WTC11 (cell line): ENCODE data around the gene NTN3. TPM values are rescaled to one million over a fixed set of nuclear protein-coding genes. Genes with fewer than 3 reads are reported as not detected.

ENCODE experiments used
- ATAC-seq: fragments of 200-7000 bp; cut with Tn5 transposase; 2 replicates; pipeline ENCODE4 v1.10.0; 2021; ENCODE audit warnings: mild to moderate bottlenecking, moderate library complexity
- CTCF ChIA-PET: fragments of 300-600 bp; sonication (Branson Sonifier 250); formaldehyde crosslinking; loops from one replicate; lab custom pipeline; 2021; ENCODE audit warnings: antibody characterized with exemption; lab: Charles Lee
- POLR2A ChIA-PET: fragments of 350-600 bp; sonication (Branson Sonifier 250); formaldehyde crosslinking; loops from one replicate; lab custom pipeline; 2021; ENCODE audit warnings: antibody characterized with exemption; lab: Charles Lee
- DNase-seq: peaks from one replicate; pipeline ENCODE4 v3.0.0; 2021; ENCODE audit warnings: low spot score
- H3K27ac Mint-ChIP-seq: 2 replicates; pipeline ENCODE4 v1.8.0; 2021; ENCODE audit warnings: mixed read lengths
- H3K27me3 Mint-ChIP-seq: 2 replicates; pipeline ENCODE4 v1.8.0; 2021; ENCODE audit warnings: low read depth, mild to moderate bottlenecking, moderate library complexity, mixed read lengths
- H3K36me3 Mint-ChIP-seq: 2 replicates; pipeline ENCODE4 v1.8.0; 2021; ENCODE audit warnings: mixed read lengths
- H3K4me1 Mint-ChIP-seq: 2 replicates; pipeline ENCODE4 v1.8.0; 2022; ENCODE audit warnings: mixed read lengths
- H3K4me3 Mint-ChIP-seq: 2 replicates; pipeline ENCODE4 v1.8.0; 2021; ENCODE audit warnings: mild to moderate bottlenecking, moderate library complexity, mixed read lengths
- H3K9me3 Mint-ChIP-seq: 2 replicates; pipeline ENCODE4 v1.8.0; 2021; ENCODE audit warnings: mixed read lengths
- ATF3 ChIP-seq: sonication (generic); formaldehyde crosslinking; conservative IDR thresholded peaks from 2 replicates; pipeline ENCODE4 v1.8.1; 2022; ENCODE audit warnings: mild to moderate bottlenecking, missing genetic modification reagents
- CREM ChIP-seq: sonication (generic); formaldehyde crosslinking; IDR thresholded peaks from 2 replicates; pipeline ENCODE4 v1.8.1; 2022; ENCODE audit warnings: mild to moderate bottlenecking, missing genetic modification reagents, moderate library complexity
- E2F4 ChIP-seq: sonication (generic); formaldehyde crosslinking; IDR thresholded peaks from 2 replicates; pipeline ENCODE4 v1.8.1; 2022; ENCODE audit warnings: low read depth, mild to moderate bottlenecking, moderate library complexity, missing genetic modification reagents, borderline replicate concordance
- EMX1 ChIP-seq: fragments of 250-450 bp; sonication (Bioruptor Pico); IDR thresholded peaks from 2 replicates; pipeline ENCODE4 v1.8.0; 2021; ENCODE audit warnings: mild to moderate bottlenecking
- FOXP1 ChIP-seq: sonication (generic); formaldehyde crosslinking; IDR thresholded peaks from 2 replicates; pipeline ENCODE4 v1.8.0; 2022; ENCODE audit warnings: missing genetic modification reagents, mild to moderate bottlenecking, moderate library complexity, borderline replicate concordance
- HMGA2 ChIP-seq: fragments of 250-450 bp; sonication (Bioruptor Pico); IDR thresholded peaks from 2 replicates; pipeline ENCODE4 v1.4.0; 2021; ENCODE audit warnings: mild to moderate bottlenecking, moderate library complexity
- JUN ChIP-seq: sonication (generic); formaldehyde crosslinking; IDR thresholded peaks from 2 replicates; pipeline ENCODE4 v1.8.0; 2023; ENCODE audit warnings: mild to moderate bottlenecking, missing genetic modification reagents
- KAT7 ChIP-seq: sonication (generic); formaldehyde crosslinking; IDR thresholded peaks from 2 replicates; pipeline ENCODE4 v1.8.1; 2023; ENCODE audit warnings: missing genetic modification reagents, mild to moderate bottlenecking, borderline replicate concordance
- MYBL2 ChIP-seq: sonication (generic); formaldehyde crosslinking; IDR thresholded peaks from 2 replicates; pipeline ENCODE4 v1.8.1; 2023; ENCODE audit warnings: mild to moderate bottlenecking, moderate library complexity, missing genetic modification reagents
- SMAD4 ChIP-seq: sonication (generic); formaldehyde crosslinking; IDR thresholded peaks from 2 replicates; pipeline ENCODE4 v1.8.0; 2022; ENCODE audit warnings: mild to moderate bottlenecking, missing genetic modification reagents
- TP53 ChIP-seq: sonication (generic); formaldehyde crosslinking; IDR thresholded peaks from 2 replicates; pipeline ENCODE4 v1.8.1; 2023; ENCODE audit warnings: mild to moderate bottlenecking, missing genetic modification reagents
- ZBTB21 ChIP-seq: sonication (generic); formaldehyde crosslinking; IDR thresholded peaks from 2 replicates; pipeline ENCODE4 v1.8.1; 2023; ENCODE audit warnings: mild to moderate bottlenecking, missing genetic modification reagents, borderline replicate concordance
- ZNF263 ChIP-seq: sonication (generic); formaldehyde crosslinking; IDR thresholded peaks from 2 replicates; pipeline ENCODE4 v1.8.1; 2022; ENCODE audit warnings: low read depth, mild to moderate bottlenecking, moderate library complexity, missing genetic modification reagents
- ZNF425 ChIP-seq: fragments of 250-450 bp; sonication (Bioruptor Pico); conservative IDR thresholded peaks from 2 replicates; pipeline ENCODE4 v1.9.0; 2021; ENCODE audit warnings: mild to moderate bottlenecking
- ZNF512 ChIP-seq: sonication (generic); formaldehyde crosslinking; IDR thresholded peaks from 2 replicates; pipeline ENCODE4 v1.8.1; 2022; ENCODE audit warnings: missing genetic modification reagents, borderline replicate concordance
- total RNA-seq: library from RNA; stranded (reverse); gene quantifications from 3 replicates; pipeline ENCODE4 v1.2.3, GENCODE V29; 2021
- TF ChIP-seq, protein P1 (sequence below): sonication (generic); formaldehyde crosslinking; IDR thresholded peaks from 2 replicates; pipeline ENCODE4 v1.8.1; 2023; ENCODE audit warnings: mild to moderate bottlenecking, moderate library complexity, missing genetic modification reagents
- TF ChIP-seq, protein P2 (sequence below): sonication (generic); formaldehyde crosslinking; IDR thresholded peaks from 2 replicates; pipeline ENCODE4 v1.8.0; 2022; ENCODE audit warnings: missing genetic modification reagents
- TF ChIP-seq, protein P3 (sequence below): sonication (generic); formaldehyde crosslinking; IDR thresholded peaks from 2 replicates; pipeline ENCODE4 v1.8.0; 2022; ENCODE audit warnings: mild to moderate bottlenecking, missing genetic modification reagents

NTN3 gene
- total RNA-seq, 1 experiment from 2014 or later = 0.92 TPM

DNA sequence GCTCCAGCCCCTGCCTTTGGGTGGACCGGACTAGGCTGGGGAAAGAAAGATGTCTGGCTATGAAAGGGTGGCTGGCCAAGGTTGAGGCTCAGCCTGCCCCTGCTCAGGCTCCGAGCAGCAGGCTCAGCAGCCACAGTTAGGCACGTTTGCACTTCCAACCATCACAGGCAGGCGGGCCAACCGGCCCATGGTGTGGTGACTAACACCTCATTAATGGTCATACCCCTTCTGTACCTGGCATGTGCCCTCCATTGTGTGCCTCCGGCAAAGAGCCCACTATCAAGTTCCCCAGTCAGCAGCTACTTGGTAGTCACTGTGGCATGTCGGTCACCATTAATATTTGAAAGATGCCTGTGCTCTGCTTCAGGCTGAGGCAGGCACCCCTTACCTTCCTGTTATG lies 10.6 kb downstream of the NTN3 start:
- ChIA-PET POLR2A (no interaction called here), CTCF (interaction anchor here (0.7 to 2.1 kb wide), 2 partner anchors 20 kb away, joined by 3 to 8 read pairs; no protein-coding TSS in a partner anchor)
- no peak for DNase-seq
- no peaks in the 10 kb centered on the region for H3K4me1 Mint-ChIP-seq
- H3K36me3 Mint-ChIP-seq = no peaks in the 10 kb centered on the region
- ATAC-seq = no peak
- no peaks in the 10 kb centered on the region for H3K9me3 Mint-ChIP-seq
- H3K4me3 Mint-ChIP-seq = no peak overlapping the region
- H3K27ac Mint-ChIP-seq = peak overlapping the region; percentile 89
- TF ChIP-seq EMX1 (no peak), ZNF512 (CRISPR knock-in tag) (no peak), FOXP1 (CRISPR knock-in tag) (no peak), E2F4 (CRISPR knock-in tag) (no peak), ZNF425 (CRISPR knock-in tag) (no peak), HMGA2 (no peak), MYBL2 (CRISPR knock-in tag) (no peak), ZNF263 (CRISPR knock-in tag) (no peak), ATF3 (no peak), KAT7 (CRISPR knock-in tag) (no peak), ZBTB21 (CRISPR knock-in tag) (no peak), JUN (no peak), CREM (CRISPR knock-in tag) (no peak), SMAD4 (CRISPR knock-in tag) (no peak), TP53 (CRISPR knock-in tag) (no peak)
- TF ChIP-seq, protein P1, sequence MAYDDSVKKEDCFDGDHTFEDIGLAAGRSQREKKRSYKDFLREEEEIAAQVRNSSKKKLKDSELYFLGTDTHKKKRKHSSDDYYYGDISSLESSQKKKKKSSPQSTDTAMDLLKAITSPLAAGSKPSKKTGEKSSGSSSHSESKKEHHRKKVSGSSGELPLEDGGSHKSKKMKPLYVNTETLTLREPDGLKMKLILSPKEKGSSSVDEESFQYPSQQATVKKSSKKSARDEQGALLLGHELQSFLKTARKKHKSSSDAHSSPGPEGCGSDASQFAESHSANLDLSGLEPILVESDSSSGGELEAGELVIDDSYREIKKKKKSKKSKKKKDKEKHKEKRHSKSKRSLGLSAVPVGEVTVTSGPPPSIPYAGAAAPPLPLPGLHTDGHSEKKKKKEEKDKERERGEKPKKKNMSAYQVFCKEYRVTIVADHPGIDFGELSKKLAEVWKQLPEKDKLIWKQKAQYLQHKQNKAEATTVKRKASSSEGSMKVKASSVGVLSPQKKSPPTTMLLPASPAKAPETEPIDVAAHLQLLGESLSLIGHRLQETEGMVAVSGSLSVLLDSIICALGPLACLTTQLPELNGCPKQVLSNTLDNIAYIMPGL = no peak
- TF ChIP-seq, protein P2, sequence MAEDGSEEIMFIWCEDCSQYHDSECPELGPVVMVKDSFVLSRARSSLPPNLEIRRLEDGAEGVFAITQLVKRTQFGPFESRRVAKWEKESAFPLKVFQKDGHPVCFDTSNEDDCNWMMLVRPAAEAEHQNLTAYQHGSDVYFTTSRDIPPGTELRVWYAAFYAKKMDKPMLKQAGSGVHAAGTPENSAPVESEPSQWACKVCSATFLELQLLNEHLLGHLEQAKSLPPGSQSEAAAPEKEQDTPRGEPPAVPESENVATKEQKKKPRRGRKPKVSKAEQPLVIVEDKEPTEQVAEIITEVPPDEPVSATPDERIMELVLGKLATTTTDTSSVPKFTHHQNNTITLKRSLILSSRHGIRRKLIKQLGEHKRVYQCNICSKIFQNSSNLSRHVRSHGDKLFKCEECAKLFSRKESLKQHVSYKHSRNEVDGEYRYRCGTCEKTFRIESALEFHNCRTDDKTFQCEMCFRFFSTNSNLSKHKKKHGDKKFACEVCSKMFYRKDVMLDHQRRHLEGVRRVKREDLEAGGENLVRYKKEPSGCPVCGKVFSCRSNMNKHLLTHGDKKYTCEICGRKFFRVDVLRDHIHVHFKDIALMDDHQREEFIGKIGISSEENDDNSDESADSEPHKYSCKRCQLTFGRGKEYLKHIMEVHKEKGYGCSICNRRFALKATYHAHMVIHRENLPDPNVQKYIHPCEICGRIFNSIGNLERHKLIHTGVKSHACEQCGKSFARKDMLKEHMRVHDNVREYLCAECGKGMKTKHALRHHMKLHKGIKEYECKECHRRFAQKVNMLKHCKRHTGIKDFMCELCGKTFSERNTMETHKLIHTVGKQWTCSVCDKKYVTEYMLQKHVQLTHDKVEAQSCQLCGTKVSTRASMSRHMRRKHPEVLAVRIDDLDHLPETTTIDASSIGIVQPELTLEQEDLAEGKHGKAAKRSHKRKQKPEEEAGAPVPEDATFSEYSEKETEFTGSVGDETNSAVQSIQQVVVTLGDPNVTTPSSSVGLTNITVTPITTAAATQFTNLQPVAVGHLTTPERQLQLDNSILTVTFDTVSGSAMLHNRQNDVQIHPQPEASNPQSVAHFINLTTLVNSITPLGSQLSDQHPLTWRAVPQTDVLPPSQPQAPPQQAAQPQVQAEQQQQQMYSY (CRISPR knock-in tag) = no peak
- TF ChIP-seq, protein P3, sequence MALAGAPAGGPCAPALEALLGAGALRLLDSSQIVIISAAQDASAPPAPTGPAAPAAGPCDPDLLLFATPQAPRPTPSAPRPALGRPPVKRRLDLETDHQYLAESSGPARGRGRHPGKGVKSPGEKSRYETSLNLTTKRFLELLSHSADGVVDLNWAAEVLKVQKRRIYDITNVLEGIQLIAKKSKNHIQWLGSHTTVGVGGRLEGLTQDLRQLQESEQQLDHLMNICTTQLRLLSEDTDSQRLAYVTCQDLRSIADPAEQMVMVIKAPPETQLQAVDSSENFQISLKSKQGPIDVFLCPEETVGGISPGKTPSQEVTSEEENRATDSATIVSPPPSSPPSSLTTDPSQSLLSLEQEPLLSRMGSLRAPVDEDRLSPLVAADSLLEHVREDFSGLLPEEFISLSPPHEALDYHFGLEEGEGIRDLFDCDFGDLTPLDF = no peak
- H3K27me3 Mint-ChIP-seq = peaks cover 7% of the 10 kb centered on the region
